ENCODE results near the gene HIPK2. TPM values are rescaled to one million over a fixed set of nuclear protein-coding genes. Genes with fewer than 3 reads are reported as not detected.

Gene HIPK2
- total RNA-seq, 2 donors from 2014 or later: 28.7 to 35.4 TPM

GRCh38 chr7:139656387-139656786 is 121.4 kb downstream of the HIPK2 start:
- no peaks in the 10 kb centered on the region for H3K36me3 Mint-ChIP-seq (ENCODE audit: insufficient read depth in 2 of 2)
- H3K4me3 Mint-ChIP-seq: no peak overlapping the region
- ATAC-seq (replicated peaks in 1 of 2) (no peak), DNase-seq (no peak)
- H3K4me1 Mint-ChIP-seq (ENCODE audit: low read depth): peaks cover 18% of the 10 kb centered on the region
- H3K27me3 Mint-ChIP-seq (ENCODE audit: low read depth): no peaks in the 10 kb centered on the region
- H3K9me3 Mint-ChIP-seq: no peaks in the 10 kb centered on the region
- no peak overlapping the region for H3K27ac Mint-ChIP-seq

GRCh38 chr7:139655305-139655704 is 122.5 kb downstream of the HIPK2 start:
- Mint-ChIP-seq H3K36me3 (ENCODE audit: insufficient read depth in 2 of 2) (no peaks in the 10 kb centered on the region), H3K4me1 (ENCODE audit: low read depth) (peaks cover 23% of the 10 kb centered on the region), H3K4me3 (no peak overlapping the region), H3K27me3 (ENCODE audit: low read depth) (no peaks in the 10 kb centered on the region), H3K9me3 (no peaks in the 10 kb centered on the region), H3K27ac (no peak overlapping the region)
- no peak for ATAC-seq (replicated peaks in 1 of 2)
- no peak for DNase-seq

- DNase-seq (no peak), ATAC-seq (replicated peaks in 1 of 2) (no peak)
- peaks cover 29% of the 10 kb centered on the region for H3K4me1 Mint-ChIP-seq (ENCODE audit: low read depth)
- H3K36me3 Mint-ChIP-seq (ENCODE audit: insufficient read depth in 2 of 2): no peaks in the 10 kb centered on the region
- no peak overlapping the region for H3K4me3 Mint-ChIP-seq
- H3K27ac Mint-ChIP-seq: no peak overlapping the region
- H3K27me3 Mint-ChIP-seq (ENCODE audit: low read depth): no peaks in the 10 kb centered on the region
- no peaks in the 10 kb centered on the region for H3K9me3 Mint-ChIP-seq
These were observed 123.3 kb downstream of the HIPK2 start for GRCh38 chr7:139654276-139655181.

GRCh38 chr7:139651914-139652313 is 125.9 kb downstream of the HIPK2 start:
- Mint-ChIP-seq H3K27ac (no peak overlapping the region), H3K27me3 (ENCODE audit: low read depth) (no peaks in the 10 kb centered on the region), H3K4me1 (ENCODE audit: low read depth) (peaks cover 42% of the 10 kb centered on the region), H3K36me3 (ENCODE audit: insufficient read depth in 2 of 2) (no peaks in the 10 kb centered on the region), H3K4me3 (no peak overlapping the region), H3K9me3 (no peaks in the 10 kb centered on the region)
- no peak for ATAC-seq (replicated peaks in 1 of 2)
- DNase-seq: no peak

GRCh38 chr7:139651308-139651707 is 126.5 kb downstream of the HIPK2 start:
- DNase-seq (no peak), ATAC-seq (replicated peaks in 1 of 2) (no peak)
- Mint-ChIP-seq H3K4me1 (ENCODE audit: low read depth) (peaks cover 48% of the 10 kb centered on the region), H3K27ac (no peak overlapping the region), H3K27me3 (ENCODE audit: low read depth) (no peaks in the 10 kb centered on the region), H3K4me3 (no peak overlapping the region), H3K36me3 (ENCODE audit: insufficient read depth in 2 of 2) (no peaks in the 10 kb centered on the region), H3K9me3 (no peaks in the 10 kb centered on the region)

GRCh38 chr7:139650429-139651100 is 127.2 kb downstream of the HIPK2 start:
- Mint-ChIP-seq H3K27ac (no peak overlapping the region), H3K36me3 (ENCODE audit: insufficient read depth in 2 of 2) (no peaks in the 10 kb centered on the region), H3K4me3 (no peak overlapping the region), H3K27me3 (ENCODE audit: low read depth) (no peaks in the 10 kb centered on the region), H3K9me3 (no peaks in the 10 kb centered on the region), H3K4me1 (ENCODE audit: low read depth) (peaks cover 51% of the 10 kb centered on the region)
- DNase-seq: no peak
- peak in 1 of 2 donors; percentile 41 for ATAC-seq (replicated peaks in 1 of 2)

- Mint-ChIP-seq H3K9me3 (no peaks in the 10 kb centered on the region), H3K36me3 (ENCODE audit: insufficient read depth in 2 of 2) (no peaks in the 10 kb centered on the region), H3K27ac (peak overlapping the region; percentile 90), H3K27me3 (ENCODE audit: low read depth) (no peaks in the 10 kb centered on the region), H3K4me3 (peak overlapping the region; percentile 76 to 88), H3K4me1 (ENCODE audit: low read depth) (peaks cover 63% of the 10 kb centered on the region)
- DNase-seq (peak; percentile 55 to 80), ATAC-seq (replicated peaks in 1 of 2) (peak; percentile 62 to 85)
These were observed 128.8 kb downstream of the HIPK2 start for GRCh38 chr7:139648941-139649425.

GRCh38 chr7:139648391-139648861 is 129.4 kb downstream of the HIPK2 start:
- DNase-seq (no peak), ATAC-seq (replicated peaks in 1 of 2) (no peak)
- Mint-ChIP-seq H3K9me3 (no peaks in the 10 kb centered on the region), H3K4me3 (peak overlapping the region; percentile 76 to 88), H3K27ac (peak overlapping the region; percentile 90), H3K36me3 (ENCODE audit: insufficient read depth in 2 of 2) (no peaks in the 10 kb centered on the region), H3K4me1 (ENCODE audit: low read depth) (peaks cover 67% of the 10 kb centered on the region), H3K27me3 (ENCODE audit: low read depth) (no peaks in the 10 kb centered on the region)

- DNase-seq (no peak), ATAC-seq (replicated peaks in 1 of 2) (peak in 1 of 2 donors; percentile 17)
- H3K4me1 Mint-ChIP-seq (ENCODE audit: low read depth): peaks cover 67% of the 10 kb centered on the region
- no peaks in the 10 kb centered on the region for H3K27me3 Mint-ChIP-seq (ENCODE audit: low read depth)
- no peaks in the 10 kb centered on the region for H3K36me3 Mint-ChIP-seq (ENCODE audit: insufficient read depth in 2 of 2)
- H3K27ac Mint-ChIP-seq: peak overlapping the region; percentile 90
- H3K9me3 Mint-ChIP-seq: no peaks in the 10 kb centered on the region
- H3K4me3 Mint-ChIP-seq: peak overlapping the region; percentile 76 to 88
These were observed 129.9 kb downstream of the HIPK2 start for GRCh38 chr7:139647814-139648390.

GRCh38 chr7:139647085-139647484 is 130.7 kb downstream of the HIPK2 start:
- Mint-ChIP-seq H3K9me3 (no peaks in the 10 kb centered on the region), H3K4me1 (ENCODE audit: low read depth) (peaks cover 74% of the 10 kb centered on the region), H3K27me3 (ENCODE audit: low read depth) (no peaks in the 10 kb centered on the region), H3K36me3 (ENCODE audit: insufficient read depth in 2 of 2) (no peaks in the 10 kb centered on the region), H3K4me3 (peak overlapping the region in 1 of 2 donors; percentile 31), H3K27ac (peak overlapping the region; percentile 87)
- DNase-seq (no peak), ATAC-seq (replicated peaks in 1 of 2) (peak in 1 of 2 donors; percentile 23)

- Mint-ChIP-seq H3K4me1 (ENCODE audit: low read depth) (peaks cover 77% of the 10 kb centered on the region), H3K27ac (peak overlapping the region; percentile 6), H3K27me3 (ENCODE audit: low read depth) (no peaks in the 10 kb centered on the region), H3K4me3 (no peak overlapping the region), H3K36me3 (ENCODE audit: insufficient read depth in 2 of 2) (no peaks in the 10 kb centered on the region), H3K9me3 (no peaks in the 10 kb centered on the region)
- ATAC-seq (replicated peaks in 1 of 2) (no peak), DNase-seq (no peak)
These were observed 131.2 kb downstream of the HIPK2 start for GRCh38 chr7:139646566-139646965.

GRCh38 chr7:139645572-139646523 is 131.9 kb downstream of the HIPK2 start:
- Mint-ChIP-seq H3K4me3 (peak overlapping the region in 1 of 2 donors; percentile 29), H3K36me3 (ENCODE audit: insufficient read depth in 2 of 2) (no peaks in the 10 kb centered on the region), H3K27me3 (ENCODE audit: low read depth) (no peaks in the 10 kb centered on the region), H3K27ac (peak overlapping the region; percentile 6), H3K4me1 (ENCODE audit: low read depth) (peaks cover 77% of the 10 kb centered on the region), H3K9me3 (no peaks in the 10 kb centered on the region)
- DNase-seq: peak; percentile 80 to 86
- peak in 1 of 2 donors; percentile 41 for ATAC-seq (replicated peaks in 1 of 2)
